K562 (cell line): ENCODE measurements around the gene ELMO3. TPM values are rescaled to one million over a fixed set of nuclear protein-coding genes. Genes with fewer than 3 reads are reported as not detected.

Experiments
- ATAC-seq: fragments of 200-7000 bp; cut with Tn5 transposase; 3 replicates; pipeline ENCODE4 v1.9.1; 2020; ENCODE audit warnings: moderate library complexity
- BruUV-seq: library from RNA; stranded (reverse); fragments of 400-500 nt; replicated peaks from 2 replicates; lab custom pipeline; 2021; lab: Mats Ljungman, UMichigan
- CTCF ChIA-PET: fragments of 300-600 bp; formaldehyde crosslinking; extraction: SDS; loops from one replicate; lab custom pipeline; 2021; ENCODE audit warnings: low intra/inter-chr PET ratio; lab: Yijun Ruan, JAX
- POLR2A ChIA-PET: fragments of 300-600, 350-650 bp; sonication (Branson Sonifier 250); formaldehyde crosslinking; extraction: SDS; loops from one replicate; lab custom pipeline; 2021; ENCODE audit warnings: antibody characterized with exemption, inconsistent platforms; lab: Yijun Ruan, JAX
- DNase-seq, 4 experiments: peaks; one replicate each; pipeline versions ENCODE4 v3.0.0 to v3.0.0-alpha.2; 2011 to 2018; ENCODE audit warnings: low spot score in 3 of 4, mixed read lengths in 3 of 4; ENCODE audit errors: extremely low read depth in 1 of 4
- FAIRE-seq: peaks from 2 replicates; lab custom pipeline; 2011; peaks lifted over from hg19 to GRCh38; lab: Jason Lieb, UNC
- H2AFZ ChIP-seq: 2 replicates; pipeline ENCODE4 v1.6.0; 2011; ENCODE audit warnings: low read depth, low read length, control low read depth, inconsistent platforms
- H3K27ac ChIP-seq: fragments of 200-600 bp; 3 replicates; pipeline ENCODE4 v1.8.0; 2011; ENCODE audit warnings: low read depth, mild to moderate bottlenecking, control low read depth, inconsistent platforms, low read length, moderate library complexity, mixed read lengths; ENCODE audit errors: extremely low read depth
- H3K27me3 ChIP-seq, 2 experiments: fragments of 300-600 bp in 1 of 2; 2 replicates in 1 of 2; 3 replicates in 1 of 2; pipeline versions ENCODE4 v1.6.0 to v1.8.0; 2011; ENCODE audit warnings: inconsistent platforms in 2 of 2, low read length in 2 of 2, mild to moderate bottlenecking in 1 of 2, mixed read lengths in 1 of 2, moderate library complexity in 1 of 2; ENCODE audit not compliant: control insufficient read depth in 2 of 2, insufficient read depth in 2 of 2
- H3K36me3 ChIP-seq: fragments of 300-600 bp; 3 replicates; pipeline ENCODE4 v1.8.0; 2011; ENCODE audit warnings: mild to moderate bottlenecking, low read length, inconsistent platforms; ENCODE audit not compliant: control insufficient read depth, insufficient read depth
- H3K4me1 ChIP-seq, 2 experiments: fragments of 200-600 bp in 1 of 2; replicated peaks in 1 of 2; 2 replicates in 1 of 2; 3 replicates in 1 of 2; pipeline versions ENCODE4 v1.5.1 to v1.8.0; 2011; ENCODE audit warnings: inconsistent platforms in 2 of 2, low read length in 2 of 2, mild to moderate bottlenecking in 1 of 2, mixed read lengths in 1 of 2, moderate library complexity in 1 of 2; ENCODE audit not compliant: control insufficient read depth in 2 of 2, insufficient read depth in 2 of 2
- H3K4me2 ChIP-seq: 2 replicates; pipeline ENCODE4 v1.6.1; 2011; ENCODE audit warnings: low read length, control low read depth, inconsistent platforms, mixed read lengths; ENCODE audit not compliant: insufficient read depth
- H3K4me3 ChIP-seq: fragments of 200-600 bp; sonication (generic), shearing (Covaris generic); 2 replicates; pipeline ENCODE4 v1.5.1; 2016; ENCODE audit warnings: control low read depth, inconsistent platforms
- H3K79me2 ChIP-seq: fragments of 200-600 bp; 3 replicates; pipeline ENCODE4 v1.8.0; 2011; ENCODE audit warnings: low read length, inconsistent platforms; ENCODE audit not compliant: control insufficient read depth, insufficient read depth
- H3K9ac ChIP-seq, 2 experiments: 2 replicates each; pipeline versions ENCODE4 v1.6.0 to v1.6.1; 2011; ENCODE audit warnings: low read depth in 2 of 2, low read length in 2 of 2, control low read depth in 1 of 2, inconsistent platforms in 1 of 2, mild to moderate bottlenecking in 1 of 2, mixed read lengths in 1 of 2; ENCODE audit not compliant: insufficient read depth in 1 of 2
- H3K9me1 ChIP-seq: one replicate; pipeline ENCODE4 v1.6.0; 2011; ENCODE audit warnings: inconsistent platforms, mild to moderate bottlenecking, low read length, moderate library complexity; ENCODE audit not compliant: control insufficient read depth, insufficient read depth
- H3K9me3 ChIP-seq: replicated peaks from 2 replicates; pipeline ENCODE4 v1.5.1; 2011; ENCODE audit warnings: low read depth, low read length, inconsistent platforms; ENCODE audit not compliant: control insufficient read depth, insufficient read depth
- H4K20me1 ChIP-seq: replicated peaks from 2 replicates; pipeline ENCODE4 v1.6.1; 2011; ENCODE audit warnings: low read length, inconsistent platforms, mixed read lengths; ENCODE audit not compliant: control insufficient read depth, insufficient read depth
- BRD9 ChIP-seq: fragments of 450-650 bp; IDR thresholded peaks from 2 replicates; pipeline ENCODE4 v1.6.1; 2018; ENCODE audit warnings: low read depth; ENCODE audit not compliant: partially characterized antibody
- RBFOX2 ChIP-seq: fragments of 200-400 bp; formaldehyde crosslinking; IDR thresholded peaks from 2 replicates; pipeline ENCODE4 v1.6.1; 2017; ENCODE audit warnings: low read depth, mild to moderate bottlenecking, low read length, moderate library complexity
- RFX1 ChIP-seq: fragments of 450-650 bp; IDR thresholded peaks from 2 replicates; pipeline ENCODE4 v1.6.1; 2016; ENCODE audit warnings: mild to moderate bottlenecking, moderate library complexity
- TEAD1 ChIP-seq, 2 experiments: fragments of 450-650 bp in 1 of 2; sonication (generic) in 1 of 2; formaldehyde crosslinking; IDR thresholded peaks; 2 replicates each; pipeline versions ENCODE4 v1.4.0 to v1.8.0; 2020 to 2022; ENCODE audit warnings: mild to moderate bottlenecking in 2 of 2, missing genetic modification reagents in 1 of 2
- ZNF224 ChIP-seq: sonication (generic); formaldehyde crosslinking; IDR thresholded peaks from 2 replicates; pipeline ENCODE4 v1.8.0; 2022; ENCODE audit warnings: mild to moderate bottlenecking, missing genetic modification reagents
- ZNF316 ChIP-seq: fragments of 450-650 bp; IDR thresholded peaks from 2 replicates; pipeline ENCODE4 v1.6.1; 2016
- WGBS: fragments of 100-300 bp; shearing (Covaris generic); methylation state at CpG from one replicate; pipeline ENCODE4 v1.1.6; 2016; ENCODE audit warnings: low coverage, mixed read lengths; ENCODE audit not compliant: insufficient coverage; ENCODE audit errors: missing lambda C conversion rate; 5-methylcytosine and 5-hydroxymethylcytosine counted together
- in situ Hi-C: fragments of 300-500 bp; cut with MboI; formaldehyde crosslinking; loops from 4 replicates; pipeline ENCODE4 v1.15.0; 2018; ENCODE audit warnings: inconsistent platforms, mixed read lengths
- intact Hi-C: fragments of 100-400 bp; cut with micrococcal nuclease; formaldehyde crosslinking; loops from 2 replicates; pipeline ENCODE4 v1.14.2; 2022
- polyA plus RNA-seq, 8 experiments: library from polyadenylated mRNA; depleted of rRNA in 4 of 8; stranded (reverse) in 5 of 8; unstranded in 3 of 8; fragments of >200 nt; fragmentation: Nextera tagmentation in 2 of 8; fragmentation: Illumina TruSeq in 1 of 8; extraction: Ambion mirVana in 2 of 8; extraction: Trizol in 1 of 8; gene quantifications; 2 replicates each; pipeline versions ENCODE4 v1.2.1 to v1.2.3, GENCODE V29; 2011 to 2014; ENCODE audit warnings: inconsistent platforms in 1 of 8, missing spikeins in 1 of 8
- total RNA-seq, 7 experiments: library from RNA; depleted of rRNA in 6 of 7; stranded (reverse); fragments of >200 nt in 6 of 7; fragmentation: Illumina TruSeq in 2 of 7; extraction: Trizol in 2 of 7; gene quantifications; 2 replicates each; pipeline versions ENCODE4 v1.2.1 to v1.2.3, GENCODE V29; 2011 to 2021; ENCODE audit warnings: low replicate concordance in 1 of 7
- TF ChIP-seq, protein P1 (sequence below), 2 experiments: fragments of 450-650 bp in 1 of 2; IDR thresholded peaks; 2 replicates each; pipeline ENCODE4 v1.6.1; 2011 to 2017; ENCODE audit warnings: low read depth in 2 of 2, antibody characterized with exemption in 1 of 2, borderline replicate concordance in 1 of 2, low read length in 1 of 2, mild to moderate bottlenecking in 1 of 2, mixed read lengths in 1 of 2; ENCODE audit not compliant: control insufficient read depth in 1 of 2

ELMO3 gene
- total and polyA plus RNA-seq, 9 of the 15 experiments (the other 6 are each of a cell fraction or from before 2014, with no cell fraction given), result 0.04 to 5.1 (median 1.5) TPM

DNA sequence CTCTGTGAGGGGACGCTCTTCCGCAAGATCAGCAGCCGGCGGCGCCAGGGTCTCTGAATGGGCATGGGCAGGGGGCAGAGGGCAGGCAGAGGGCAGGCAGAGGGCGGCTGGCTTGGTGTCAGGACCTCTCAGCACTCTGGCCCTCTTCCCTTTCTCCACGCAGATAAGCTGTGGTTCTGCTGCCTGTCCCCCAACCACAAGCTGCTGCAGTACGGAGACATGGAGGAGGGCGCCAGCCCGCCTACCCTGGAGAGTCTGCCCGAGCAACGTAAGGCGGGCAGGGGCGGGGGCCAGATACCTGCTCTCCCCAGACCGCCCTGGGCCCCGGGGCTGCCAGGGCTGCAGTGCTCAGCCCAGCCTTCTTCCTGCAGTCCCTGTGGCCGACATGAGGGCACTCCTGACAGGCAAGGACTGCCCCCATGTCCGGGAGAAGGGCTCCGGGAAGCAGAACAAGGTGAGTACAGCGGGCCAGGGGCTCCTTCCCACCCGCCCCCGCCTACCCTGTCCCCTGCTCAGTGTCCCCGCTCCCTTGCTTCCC lies 4.1 kb downstream of the ELMO3 start:
- Histone ChIP-seq H3K4me1 (peaks cover 10 to 55% of the 10 kb centered on the region in 2 experiments; a peak in 4 of 5 replicates), H3K9ac (no peak overlapping the region), H3K9me3 (no peaks in the 10 kb centered on the region), H3K27ac (no peak overlapping the region), H2AFZ (no peak overlapping the region), H3K36me3 (peaks cover 62% of the 10 kb centered on the region; the same call in 2 of the 3 replicates), H4K20me1 (no peaks in the 10 kb centered on the region; the same call in 1 of the 2 replicates), H3K9me1 (peaks cover 3% of the 10 kb centered on the region), H3K79me2 (no peaks in the 10 kb centered on the region), H3K4me3 (no peak overlapping the region), H3K4me2 (no peak overlapping the region), H3K27me3 (no peaks in the 10 kb centered on the region)
- no peak for ATAC-seq
- intact Hi-C loops (no loop called here), in situ Hi-C loops (no loop called here)
- ChIA-PET POLR2A (interaction anchor here (0.6 to 2.2 kb wide), 3 partner anchors 20 to 260 kb away, joined by 3 to 6 read pairs (median 3); partner anchors contain the start of gene MATCAP1), CTCF (no interaction called here)
- 95% methylated on average over 17 of the region's 23 CpGs for WGBS
- BruUV-seq, result no TSS peak
- no peak for FAIRE-seq
- TF ChIP-seq, protein P1, sequence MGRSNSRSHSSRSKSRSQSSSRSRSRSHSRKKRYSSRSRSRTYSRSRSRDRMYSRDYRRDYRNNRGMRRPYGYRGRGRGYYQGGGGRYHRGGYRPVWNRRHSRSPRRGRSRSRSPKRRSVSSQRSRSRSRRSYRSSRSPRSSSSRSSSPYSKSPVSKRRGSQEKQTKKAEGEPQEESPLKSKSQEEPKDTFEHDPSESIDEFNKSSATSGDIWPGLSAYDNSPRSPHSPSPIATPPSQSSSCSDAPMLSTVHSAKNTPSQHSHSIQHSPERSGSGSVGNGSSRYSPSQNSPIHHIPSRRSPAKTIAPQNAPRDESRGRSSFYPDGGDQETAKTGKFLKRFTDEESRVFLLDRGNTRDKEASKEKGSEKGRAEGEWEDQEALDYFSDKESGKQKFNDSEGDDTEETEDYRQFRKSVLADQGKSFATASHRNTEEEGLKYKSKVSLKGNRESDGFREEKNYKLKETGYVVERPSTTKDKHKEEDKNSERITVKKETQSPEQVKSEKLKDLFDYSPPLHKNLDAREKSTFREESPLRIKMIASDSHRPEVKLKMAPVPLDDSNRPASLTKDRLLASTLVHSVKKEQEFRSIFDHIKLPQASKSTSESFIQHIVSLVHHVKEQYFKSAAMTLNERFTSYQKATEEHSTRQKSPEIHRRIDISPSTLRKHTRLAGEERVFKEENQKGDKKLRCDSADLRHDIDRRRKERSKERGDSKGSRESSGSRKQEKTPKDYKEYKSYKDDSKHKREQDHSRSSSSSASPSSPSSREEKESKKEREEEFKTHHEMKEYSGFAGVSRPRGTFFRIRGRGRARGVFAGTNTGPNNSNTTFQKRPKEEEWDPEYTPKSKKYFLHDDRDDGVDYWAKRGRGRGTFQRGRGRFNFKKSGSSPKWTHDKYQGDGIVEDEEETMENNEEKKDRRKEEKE (IDR thresholded peaks at IDR 0.05; ENCODE audit: borderline replicate concordance in 1 of 2, control insufficient read depth in 1 of 2, low read depth in 2 of 2, low read length in 1 of 2), result no peak
- TF ChIP-seq RFX1 (no peak), ZNF316 (no peak), RBFOX2 (0 out of 2 replicates have a peak, but pooled peaks have one; percentile 11), BRD9 (no peak), ZNF224 (CRISPR knock-in tag) (no peak), TEAD1 (CRISPR knock-in tag; IDR thresholded peaks at IDR 0.05) (no peak)
- peak in 1 of 4 experiments; percentile 23 for DNase-seq
